Stimulated activated CD4-positive, alpha-beta T cell treated with anti-CD3 and anti-CD28 coated beads, TNF-alpha, amount 100 ng/mL, for 48 hours (primary cell): ENCODE results near the gene PLVAP.
"Not testable (repeated sequence)": the region's sequence is repeated elsewhere in the genome, so short reads cannot be mapped to it uniquely, and the experiment has no call there.

Source experiments
- DNase-seq, 3 donors: peaks; one replicate each; pipeline ENCODE4 v3.0.0-alpha.2; 2020; ENCODE audit warnings: low read depth in 3 of 3

Gene PLVAP

GRCh38 chr19:17401628-17402027 is 24.5 kb upstream of the PLVAP start:
- DNase-seq = no peak

- DNase-seq = no peak
Observed at GRCh38 chr19:17398902-17399527, 21.9 kb upstream of the PLVAP start.

GRCh38 chr19:17394891-17395415 is 17.8 kb upstream of the PLVAP start:
- peak in 2 of 3 donors; percentile 57 to 69 for DNase-seq

GRCh38 chr19:17393914-17394313 is 16.8 kb upstream of the PLVAP start, which contains the start of gene CCDC194:
Gene CCDC194, minus strand, starts transcription at chr19:17394196. Its CDS starts 38 bp downstream, at chr19:17394158.
- DNase-seq = no peak

GRCh38 chr19:17393002-17393401 is 15.9 kb upstream of the PLVAP start:
- no peak for DNase-seq

GRCh38 chr19:17391371-17392151 is 14.4 kb upstream of the PLVAP start:
- DNase-seq = no peak

- peak; percentile 77 to 94 (median 80) for DNase-seq
Observed at GRCh38 chr19:17390665-17391370, 13.7 kb upstream of the PLVAP start.

GRCh38 chr19:17389957-17390664 is 13.0 kb upstream of the PLVAP start:
- DNase-seq = no peak

GRCh38 chr19:17389288-17389687 is 12.1 kb upstream of the PLVAP start:
- DNase-seq = no peak

- peak in 1 of 3 donors; percentile 37 for DNase-seq
Observed at GRCh38 chr19:17385878-17386611, 8.9 kb upstream of the PLVAP start.

GRCh38 chr19:17380426-17381138 is 3.4 kb upstream of the PLVAP start:
- no peak for DNase-seq

GRCh38 chr19:17379221-17379631 is 2.1 kb upstream of the PLVAP start:
- no peak for DNase-seq

- DNase-seq = no peak
Observed at GRCh38 chr19:17378271-17378670, 1.1 kb upstream of the PLVAP start.

- no peak for DNase-seq
Observed at GRCh38 chr19:17370026-17370587, 7.0 kb downstream of the PLVAP start.

- DNase-seq = no peak
Observed at GRCh38 chr19:17365361-17365760, 11.8 kb downstream of the PLVAP start.

GRCh38 chr19:17363852-17364605 is 13.1 kb downstream of the PLVAP start:
- not testable (repeated sequence) for DNase-seq

- DNase-seq = no peak
Observed at GRCh38 chr19:17359905-17360800, 17.0 kb downstream of the PLVAP start.

- no peak for DNase-seq
Observed at GRCh38 chr19:17358395-17358794, 18.7 kb downstream of the PLVAP start.
